Stimulated activated CD8-positive, alpha-beta memory T cell treated with anti-CD3 and anti-CD28 coated beads, Interleukin-7, amount 100 ng/mL, for 24 hours (primary cell): ENCODE data around the gene RABL3.
"Not testable (repeated sequence)": the region's sequence is repeated elsewhere in the genome, so short reads cannot be mapped to it uniquely, and the experiment has no call there.

Experiments used
- DNase-seq: peaks from one replicate; pipeline ENCODE4 v3.0.0-alpha.2; 2020; ENCODE audit warnings: low read depth

RABL3 gene

GRCh38 chr3:120742198-120742848, at the start of gene RABL3, which contains the start of gene GTF2E1:
Gene RABL3 (minus strand): TSS chr3:120742516. CDS start chr3:120742507, 9 bp downstream.
Gene GTF2E1 (plus strand): TSS chr3:120742744. CDS start chr3:120750553, 7,809 bp downstream.
- peak; percentile 93 for DNase-seq

GRCh38 chr3:120791913-120792312, 49.6 kb upstream of the RABL3 start:
- DNase-seq: no peak

GRCh38 chr3:120791010-120791409, 48.7 kb upstream of the RABL3 start:
- DNase-seq: no peak

GRCh38 chr3:120785832-120786231, 43.5 kb upstream of the RABL3 start:
- DNase-seq: not testable (repeated sequence)

GRCh38 chr3:120780977-120781376, 38.7 kb upstream of the RABL3 start:
- no peak for DNase-seq

GRCh38 chr3:120778776-120779175, 36.5 kb upstream of the RABL3 start:
- no peak for DNase-seq

- DNase-seq: no peak
Observed at GRCh38 chr3:120775411-120775810, 33.1 kb upstream of the RABL3 start.

- DNase-seq: no peak
Observed at GRCh38 chr3:120773932-120774331, 31.6 kb upstream of the RABL3 start.

- DNase-seq: no peak
Observed at GRCh38 chr3:120772081-120772480, 29.8 kb upstream of the RABL3 start.

GRCh38 chr3:120770891-120771290, 28.6 kb upstream of the RABL3 start:
- no peak for DNase-seq

GRCh38 chr3:120769436-120769835, 27.1 kb upstream of the RABL3 start:
- no peak for DNase-seq

- DNase-seq: no peak
Observed at GRCh38 chr3:120767106-120767505, 24.8 kb upstream of the RABL3 start.

- no peak for DNase-seq
Observed at GRCh38 chr3:120766576-120766975, 24.3 kb upstream of the RABL3 start.

GRCh38 chr3:120765830-120766493, 23.6 kb upstream of the RABL3 start:
- DNase-seq: no peak

GRCh38 chr3:120764206-120764605, 21.9 kb upstream of the RABL3 start:
- no peak for DNase-seq

GRCh38 chr3:120763601-120764000, 21.3 kb upstream of the RABL3 start:
- no peak for DNase-seq

GRCh38 chr3:120762615-120763014, 20.3 kb upstream of the RABL3 start:
- DNase-seq: no peak

GRCh38 chr3:120758551-120758950, 16.2 kb upstream of the RABL3 start:
- DNase-seq: not testable (repeated sequence)

- no peak for DNase-seq
Observed at GRCh38 chr3:120756061-120756460, 13.7 kb upstream of the RABL3 start.

- no peak for DNase-seq
Observed at GRCh38 chr3:120753810-120754209, 11.5 kb upstream of the RABL3 start.

GRCh38 chr3:120752865-120753264, 10.5 kb upstream of the RABL3 start:
- DNase-seq: no peak

- no peak for DNase-seq
Observed at GRCh38 chr3:120752230-120752629, 9.9 kb upstream of the RABL3 start.

- DNase-seq: no peak
Observed at GRCh38 chr3:120749843-120750242, 7.5 kb upstream of the RABL3 start.

GRCh38 chr3:120745466-120745865, 3.1 kb upstream of the RABL3 start:
- DNase-seq: no peak
